NOMO-1 treated with dmso at 0.1 percent for 144 hours (cell line): ENCODE results near the gene IL20.

Experiments
- DNase-seq: peaks from one replicate; lab custom pipeline; 2025; ENCODE audit not compliant: unreplicated experiment; lab: John Stamatoyannopoulos, UW

The IL20 gene

GRCh38 chr1:206864939-206865671 lies at the start of gene IL20:
IL20 (plus strand) TSS chr1:206865623; CDS start chr1:206865853, 230 bp downstream.
- DNase-seq: peak; percentile 53

GRCh38 chr1:206816390-206817287 lies 48.8 kb upstream of the IL20 start:
- no peak for DNase-seq

GRCh38 chr1:206821493-206821892 lies 43.9 kb upstream of the IL20 start:
- no peak for DNase-seq

GRCh38 chr1:206823727-206824126 lies 41.7 kb upstream of the IL20 start:
- DNase-seq: no peak

- DNase-seq: no peak
Observed at GRCh38 chr1:206824331-206824730, 41.1 kb upstream of the IL20 start.

- DNase-seq: peak; percentile 54
Observed at GRCh38 chr1:206826394-206826793, 39.0 kb upstream of the IL20 start.

GRCh38 chr1:206828061-206828460 lies 37.4 kb upstream of the IL20 start:
- DNase-seq: no peak

GRCh38 chr1:206828765-206829164 lies 36.7 kb upstream of the IL20 start:
- DNase-seq: no peak

- DNase-seq: no peak
Observed at GRCh38 chr1:206829282-206829681, 36.1 kb upstream of the IL20 start.

- peak; percentile 64 for DNase-seq
Observed at GRCh38 chr1:206829875-206830274, 35.5 kb upstream of the IL20 start.

GRCh38 chr1:206831650-206832049 lies 33.8 kb upstream of the IL20 start:
- peak; percentile 16 for DNase-seq

- no peak for DNase-seq
Observed at GRCh38 chr1:206832352-206832880, 33.0 kb upstream of the IL20 start.

- peak; percentile 87 for DNase-seq
Observed at GRCh38 chr1:206833106-206833680, 32.2 kb upstream of the IL20 start.

- no peak for DNase-seq
Observed at GRCh38 chr1:206833801-206834200, 31.6 kb upstream of the IL20 start.

- no peak for DNase-seq
Observed at GRCh38 chr1:206834217-206834616, 31.2 kb upstream of the IL20 start.

GRCh38 chr1:206834711-206835110 lies 30.7 kb upstream of the IL20 start:
- DNase-seq: peak; percentile 62

- DNase-seq: no peak
Observed at GRCh38 chr1:206835186-206835585, 30.2 kb upstream of the IL20 start.

- DNase-seq: no peak
Observed at GRCh38 chr1:206836111-206836510, 29.3 kb upstream of the IL20 start.

GRCh38 chr1:206839006-206839560 lies 26.3 kb upstream of the IL20 start:
- no peak for DNase-seq

- no peak for DNase-seq
Observed at GRCh38 chr1:206839857-206840256, 25.6 kb upstream of the IL20 start.
